ENCODE results near the gene KRTAP3-3. TPM values are rescaled to one million over a fixed set of nuclear protein-coding genes. Genes with fewer than 3 reads are reported as not detected.

KRTAP3-3 gene
- total and polyA plus RNA-seq, 8 donors = 0.30 TPM; not detected in 7

DNA sequence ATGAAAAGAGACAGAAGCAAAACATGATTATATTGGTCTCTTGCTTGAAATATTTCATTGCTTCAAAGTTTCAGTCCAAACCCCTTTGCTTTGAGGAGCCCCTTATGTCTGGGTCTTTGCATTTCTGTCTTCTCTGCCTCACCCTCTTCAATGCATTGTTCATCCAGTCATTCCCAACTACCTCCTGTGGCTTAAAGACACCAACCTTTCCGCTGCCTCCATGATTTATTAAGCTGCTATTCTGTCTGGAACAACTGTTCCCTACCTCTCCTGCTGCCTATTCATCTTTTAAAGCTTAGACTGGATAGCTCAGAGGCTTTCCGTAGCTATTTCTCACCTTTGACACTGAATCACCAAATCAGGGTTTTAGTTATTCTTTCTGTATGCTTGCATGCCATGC is 3.4 kb upstream of the KRTAP3-3 start:
- FAIRE-seq (no peak), DNase-seq (no peak), ATAC-seq (no peak)
- 59% methylated on average over 2 of the region's 2 CpGs for WGBS, 2 donors
- Histone ChIP-seq H3K36me3 (no peaks in the 10 kb centered on the region), H3K27ac (no peak overlapping the region), H3K4me1 (no peaks in the 10 kb centered on the region), H3K4me3 (no peak overlapping the region), H3K27me3 (no peaks in the 10 kb centered on the region), H3K9me3 (no peaks in the 10 kb centered on the region)
- TF ChIP-seq, protein P1, sequence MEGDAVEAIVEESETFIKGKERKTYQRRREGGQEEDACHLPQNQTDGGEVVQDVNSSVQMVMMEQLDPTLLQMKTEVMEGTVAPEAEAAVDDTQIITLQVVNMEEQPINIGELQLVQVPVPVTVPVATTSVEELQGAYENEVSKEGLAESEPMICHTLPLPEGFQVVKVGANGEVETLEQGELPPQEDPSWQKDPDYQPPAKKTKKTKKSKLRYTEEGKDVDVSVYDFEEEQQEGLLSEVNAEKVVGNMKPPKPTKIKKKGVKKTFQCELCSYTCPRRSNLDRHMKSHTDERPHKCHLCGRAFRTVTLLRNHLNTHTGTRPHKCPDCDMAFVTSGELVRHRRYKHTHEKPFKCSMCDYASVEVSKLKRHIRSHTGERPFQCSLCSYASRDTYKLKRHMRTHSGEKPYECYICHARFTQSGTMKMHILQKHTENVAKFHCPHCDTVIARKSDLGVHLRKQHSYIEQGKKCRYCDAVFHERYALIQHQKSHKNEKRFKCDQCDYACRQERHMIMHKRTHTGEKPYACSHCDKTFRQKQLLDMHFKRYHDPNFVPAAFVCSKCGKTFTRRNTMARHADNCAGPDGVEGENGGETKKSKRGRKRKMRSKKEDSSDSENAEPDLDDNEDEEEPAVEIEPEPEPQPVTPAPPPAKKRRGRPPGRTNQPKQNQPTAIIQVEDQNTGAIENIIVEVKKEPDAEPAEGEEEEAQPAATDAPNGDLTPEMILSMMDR (IDR thresholded peaks at IDR 0.05) = no peak
- intact Hi-C loops (cut with DNase I) = no loop called here

DNA sequence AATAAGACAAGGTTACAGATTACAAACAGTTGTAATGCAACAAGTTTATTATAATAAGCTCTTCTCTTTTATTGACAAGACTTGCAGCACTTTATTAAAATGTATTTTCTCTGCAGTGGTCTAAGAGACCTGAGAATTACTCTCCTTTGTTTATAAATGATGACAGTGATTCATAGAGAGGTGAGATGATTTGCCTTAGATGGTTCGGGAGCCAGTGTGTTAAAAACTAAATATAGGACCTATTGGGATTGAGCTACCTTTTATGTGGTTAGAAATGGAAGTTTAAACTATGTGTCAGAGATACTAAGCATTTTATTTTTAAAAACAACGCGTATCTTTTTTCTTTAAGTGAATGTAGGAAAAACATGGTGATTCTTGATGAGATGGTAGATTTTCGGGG is 2.9 kb upstream of the KRTAP3-3 start:
- H3K27me3 ChIP-seq = no peaks in the 10 kb centered on the region
- FAIRE-seq (no peak), ATAC-seq (no peak), DNase-seq (no peak)
- TF ChIP-seq, protein P1 (IDR thresholded peaks at IDR 0.05) = no peak
- H3K4me3 ChIP-seq = no peak overlapping the region
- 68 to 78% methylated on average over 4 of the region's 4 CpGs for WGBS, 2 donors
- H3K4me1 ChIP-seq = no peaks in the 10 kb centered on the region
- no peaks in the 10 kb centered on the region for H3K36me3 ChIP-seq
- intact Hi-C loops (cut with DNase I) = no loop called here
- H3K9me3 ChIP-seq = no peaks in the 10 kb centered on the region
- H3K27ac ChIP-seq = no peak overlapping the region

DNA sequence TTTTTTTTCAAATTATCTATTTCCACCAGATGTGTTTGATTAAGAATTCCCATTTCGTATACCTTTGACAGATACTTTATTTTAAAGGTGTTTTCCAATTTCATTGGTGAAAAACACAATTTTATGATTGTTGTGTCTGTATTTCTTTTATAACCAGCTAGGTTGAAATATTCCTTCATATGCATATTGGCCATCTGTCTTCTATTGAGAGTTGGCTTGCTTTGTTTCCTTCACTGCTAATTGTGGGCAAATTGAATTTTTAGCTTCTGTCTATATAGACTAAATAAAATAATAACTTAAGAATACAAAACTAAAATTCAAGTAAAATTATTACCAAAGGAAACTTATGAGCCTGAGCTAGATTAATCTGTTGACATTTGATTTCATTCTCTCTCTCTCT is 1.2 kb upstream of the KRTAP3-3 start:
- no peaks in the 10 kb centered on the region for H3K27me3 ChIP-seq
- H3K27ac ChIP-seq = no peak overlapping the region
- FAIRE-seq (no peak), DNase-seq (no peak), ATAC-seq (no peak)
- H3K4me1 ChIP-seq = no peaks in the 10 kb centered on the region
- H3K9me3 ChIP-seq = no peaks in the 10 kb centered on the region
- 24 to 29% methylated on average over 1 of the region's 1 CpG for WGBS, 2 donors
- no peaks in the 10 kb centered on the region for H3K36me3 ChIP-seq
- no peak overlapping the region for H3K4me3 ChIP-seq
- TF ChIP-seq, protein P1 (IDR thresholded peaks at IDR 0.05) = no peak
- intact Hi-C loops (cut with DNase I) = no loop called here

DNA sequence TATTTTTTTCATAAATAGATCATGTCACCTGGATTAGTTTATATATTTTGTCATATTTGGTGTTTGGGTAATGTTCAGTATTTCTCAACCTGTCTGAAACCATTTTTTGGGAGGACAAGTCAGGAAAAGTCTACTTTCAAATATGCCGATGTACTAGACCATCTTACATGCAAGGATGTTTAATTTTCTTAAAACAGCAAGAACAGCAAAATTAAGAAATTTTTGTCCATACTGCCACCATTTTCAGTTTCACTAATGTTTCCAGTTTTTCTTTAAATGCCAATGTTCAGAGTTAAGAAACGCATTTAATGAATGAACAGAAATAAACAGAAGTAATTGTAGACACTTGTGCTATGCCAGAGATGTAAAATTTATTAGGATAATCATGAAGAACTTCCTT is 880 bp downstream of the KRTAP3-3 start:
- no peaks in the 10 kb centered on the region for H3K4me1 ChIP-seq
- whole genome bisulfite sequencing, 2 donors = 73 to 86% methylated on average over 2 of the region's 2 CpGs
- H3K9me3 ChIP-seq = no peaks in the 10 kb centered on the region
- intact Hi-C loops (cut with DNase I) = no loop called here
- DNase-seq (no peak), ATAC-seq (no peak), FAIRE-seq (no peak)
- TF ChIP-seq, protein P1 (IDR thresholded peaks at IDR 0.05) = no peak
- no peaks in the 10 kb centered on the region for H3K36me3 ChIP-seq
- no peak overlapping the region for H3K27ac ChIP-seq
- no peak overlapping the region for H3K4me3 ChIP-seq
- H3K27me3 ChIP-seq = no peaks in the 10 kb centered on the region

DNA sequence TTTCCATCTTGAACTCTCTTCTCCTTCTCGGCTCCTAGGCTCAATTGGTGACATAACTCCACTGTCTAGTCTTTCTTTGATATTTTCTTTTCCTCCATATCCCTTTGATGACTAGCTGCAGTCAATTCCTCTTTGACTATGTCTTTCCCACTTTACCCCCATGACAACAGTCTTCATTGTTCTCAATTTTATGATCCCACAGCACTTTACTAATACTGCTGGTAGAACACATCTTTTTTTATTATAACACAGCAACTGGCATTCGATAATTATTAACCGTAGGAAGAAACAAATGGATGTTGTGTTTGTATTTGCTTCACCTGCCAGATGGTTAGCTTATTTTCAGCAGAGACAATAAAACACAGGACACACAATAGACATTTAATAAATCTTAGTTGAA is 1.3 kb downstream of the KRTAP3-3 start:
- H3K27me3 ChIP-seq = no peaks in the 10 kb centered on the region
- no peak for DNase-seq
- 46 to 59% methylated on average over 3 of the region's 3 CpGs for WGBS, 2 donors
- intact Hi-C loops (cut with DNase I) = no loop called here
- H3K9me3 ChIP-seq = no peaks in the 10 kb centered on the region
- FAIRE-seq = no peak
- ATAC-seq = no peak
- no peaks in the 10 kb centered on the region for H3K4me1 ChIP-seq
- H3K27ac ChIP-seq = no peak overlapping the region
- TF ChIP-seq, protein P1 (IDR thresholded peaks at IDR 0.05) = no peak
- no peaks in the 10 kb centered on the region for H3K36me3 ChIP-seq
- H3K4me3 ChIP-seq = no peak overlapping the region

Measured in pancreas (tissue), 10 donors.